Cardiac muscle cell (in vitro differentiated cells and primary cell): Measurements from ENCODE around the gene FFAR2. TPM values are rescaled to one million over a fixed set of nuclear protein-coding genes. Genes with fewer than 3 reads are reported as not detected.
"Not testable (repeated sequence)": the region's sequence is repeated elsewhere in the genome, so short reads cannot be mapped to it uniquely, and the experiment has no call there.

Experiments
- DNase-seq, 2 donors: peaks; one replicate each; pipeline versions ENCODE4 v3.0.0 to v3.0.0-alpha.2; 2010 to 2017; ENCODE audit warnings: low read depth in 1 of 2, low spot score in 1 of 2
- H3K27ac ChIP-seq: fragments of 200-600 bp; sonication (generic); 2 replicates; pipeline ENCODE4 v1.5.1; 2016
- H3K27me3 ChIP-seq: fragments of 200-600 bp; sonication (generic); 2 replicates; pipeline ENCODE4 v1.6.0; 2016; ENCODE audit warnings: control low read depth
- H3K36me3 ChIP-seq: fragments of 200-600 bp; sonication (generic); 2 replicates; pipeline ENCODE4 v1.5.1; 2016; ENCODE audit warnings: control low read depth
- H3K4me1 ChIP-seq: fragments of 200-600 bp; sonication (generic); 2 replicates; pipeline ENCODE4 v1.8.1; 2017; ENCODE audit warnings: low read depth, mild to moderate bottlenecking, mixed run types
- H3K4me3 ChIP-seq: fragments of 200-600 bp; sonication (generic); 2 replicates; pipeline ENCODE4 v1.5.1; 2016; ENCODE audit warnings: mild to moderate bottlenecking
- H3K9me3 ChIP-seq: fragments of 200-600 bp; sonication (generic); 2 replicates; pipeline ENCODE4 v1.5.1; 2017; ENCODE audit warnings: low read depth, mild to moderate bottlenecking, control low read depth
- polyA plus RNA-seq: library from polyadenylated mRNA; unstranded; fragments of >200 nt; fragmentation: Nextera tagmentation; extraction: Ambion mirVana; gene quantifications from 2 replicates; pipeline ENCODE4 v1.2.1, GENCODE V29; 2016
- total RNA-seq: library from RNA; depleted of rRNA; stranded (reverse); fragments of >200 nt; gene quantifications from 2 replicates; pipeline ENCODE4 v1.2.3, GENCODE V29; 2016
- TF ChIP-seq, protein P1 (sequence below): IDR thresholded peaks from 2 replicates; pipeline ENCODE4 v1.5.1; 2012; ENCODE audit warnings: low read depth, mild to moderate bottlenecking, low read length

FFAR2 gene
- total and polyA plus RNA-seq, 2 experiments from 2014 or later: not detected

DNA sequence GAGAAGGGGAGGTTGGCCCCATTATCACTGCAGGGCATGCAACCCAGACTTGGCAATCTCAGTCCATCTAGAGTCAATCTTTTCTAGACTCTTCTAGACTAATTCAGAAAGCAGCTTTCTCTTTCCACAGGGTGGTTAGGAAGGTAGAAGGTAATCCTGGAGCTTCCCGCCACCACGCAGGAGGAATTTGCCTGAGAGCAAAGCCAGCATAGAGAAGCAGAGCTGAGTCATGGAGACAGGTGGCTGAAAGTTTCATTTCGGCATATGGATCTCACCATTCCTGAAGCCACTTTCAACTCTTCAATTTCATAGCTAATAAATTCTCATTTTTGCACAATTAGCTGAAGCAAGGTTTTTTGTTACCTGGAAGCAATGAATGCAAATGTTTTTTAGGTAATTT is 29.0 kb upstream of the FFAR2 start:
- no peak overlapping the region for H3K4me3 ChIP-seq
- TF ChIP-seq, protein P1, sequence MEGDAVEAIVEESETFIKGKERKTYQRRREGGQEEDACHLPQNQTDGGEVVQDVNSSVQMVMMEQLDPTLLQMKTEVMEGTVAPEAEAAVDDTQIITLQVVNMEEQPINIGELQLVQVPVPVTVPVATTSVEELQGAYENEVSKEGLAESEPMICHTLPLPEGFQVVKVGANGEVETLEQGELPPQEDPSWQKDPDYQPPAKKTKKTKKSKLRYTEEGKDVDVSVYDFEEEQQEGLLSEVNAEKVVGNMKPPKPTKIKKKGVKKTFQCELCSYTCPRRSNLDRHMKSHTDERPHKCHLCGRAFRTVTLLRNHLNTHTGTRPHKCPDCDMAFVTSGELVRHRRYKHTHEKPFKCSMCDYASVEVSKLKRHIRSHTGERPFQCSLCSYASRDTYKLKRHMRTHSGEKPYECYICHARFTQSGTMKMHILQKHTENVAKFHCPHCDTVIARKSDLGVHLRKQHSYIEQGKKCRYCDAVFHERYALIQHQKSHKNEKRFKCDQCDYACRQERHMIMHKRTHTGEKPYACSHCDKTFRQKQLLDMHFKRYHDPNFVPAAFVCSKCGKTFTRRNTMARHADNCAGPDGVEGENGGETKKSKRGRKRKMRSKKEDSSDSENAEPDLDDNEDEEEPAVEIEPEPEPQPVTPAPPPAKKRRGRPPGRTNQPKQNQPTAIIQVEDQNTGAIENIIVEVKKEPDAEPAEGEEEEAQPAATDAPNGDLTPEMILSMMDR: no peak
- H3K4me1 ChIP-seq: no peaks in the 10 kb centered on the region
- H3K9me3 ChIP-seq: no peaks in the 10 kb centered on the region
- H3K27me3 ChIP-seq: peaks cover 9% of the 10 kb centered on the region
- no peak overlapping the region for H3K27ac ChIP-seq
- DNase-seq: no peak
- H3K36me3 ChIP-seq: no peaks in the 10 kb centered on the region

DNA sequence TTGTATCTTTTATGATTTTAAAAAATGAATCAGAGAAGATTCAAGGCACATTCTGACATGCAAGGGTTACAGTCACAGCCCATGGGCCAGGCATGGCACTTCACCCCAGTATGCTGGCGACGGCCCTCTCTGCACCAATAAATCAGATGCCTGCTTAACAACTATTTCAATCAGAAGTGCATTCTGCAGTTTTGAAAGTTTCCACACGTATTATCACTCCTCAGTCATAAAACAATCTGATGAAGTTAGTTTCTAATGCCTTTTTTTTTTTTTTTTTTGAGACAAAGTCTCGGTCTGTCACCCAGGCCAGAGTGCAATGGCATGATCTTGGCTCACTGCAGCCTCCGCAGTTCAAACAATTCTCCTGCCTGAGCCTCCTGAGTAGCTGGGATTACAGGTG is 28.3 kb upstream of the FFAR2 start:
- H3K36me3 ChIP-seq: no peaks in the 10 kb centered on the region
- peaks cover 8% of the 10 kb centered on the region for H3K27me3 ChIP-seq
- no peak for DNase-seq
- H3K27ac ChIP-seq: no peak overlapping the region
- no peaks in the 10 kb centered on the region for H3K9me3 ChIP-seq
- TF ChIP-seq, protein P1: no peak
- H3K4me3 ChIP-seq: no peak overlapping the region
- no peaks in the 10 kb centered on the region for H3K4me1 ChIP-seq

DNA sequence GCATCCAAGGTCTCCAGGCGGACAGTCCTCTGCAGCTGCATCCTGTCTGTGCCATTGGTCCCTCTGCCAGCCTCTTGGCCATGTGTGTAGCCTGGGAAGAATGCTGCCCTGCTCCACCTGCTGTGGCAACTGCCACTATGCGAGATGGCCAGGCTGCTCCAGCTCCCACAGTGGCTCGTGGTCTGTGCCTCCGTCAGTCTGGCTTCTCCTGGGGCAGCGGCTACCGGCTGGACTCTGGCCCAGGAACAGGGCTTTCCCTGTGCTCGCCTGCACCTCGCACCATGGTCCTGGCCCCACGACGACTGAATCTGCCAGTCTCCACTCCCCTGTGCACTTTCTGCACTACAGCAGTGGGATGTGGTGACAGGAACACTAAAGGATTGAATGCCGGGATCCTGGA is 26.7 kb upstream of the FFAR2 start:
- H3K36me3 ChIP-seq: no peaks in the 10 kb centered on the region
- H3K4me3 ChIP-seq: no peak overlapping the region
- TF ChIP-seq, protein P1: no peak
- H3K9me3 ChIP-seq: no peaks in the 10 kb centered on the region
- H3K4me1 ChIP-seq: no peaks in the 10 kb centered on the region
- no peak for DNase-seq
- H3K27me3 ChIP-seq: peaks cover 7% of the 10 kb centered on the region
- no peak overlapping the region for H3K27ac ChIP-seq

DNA sequence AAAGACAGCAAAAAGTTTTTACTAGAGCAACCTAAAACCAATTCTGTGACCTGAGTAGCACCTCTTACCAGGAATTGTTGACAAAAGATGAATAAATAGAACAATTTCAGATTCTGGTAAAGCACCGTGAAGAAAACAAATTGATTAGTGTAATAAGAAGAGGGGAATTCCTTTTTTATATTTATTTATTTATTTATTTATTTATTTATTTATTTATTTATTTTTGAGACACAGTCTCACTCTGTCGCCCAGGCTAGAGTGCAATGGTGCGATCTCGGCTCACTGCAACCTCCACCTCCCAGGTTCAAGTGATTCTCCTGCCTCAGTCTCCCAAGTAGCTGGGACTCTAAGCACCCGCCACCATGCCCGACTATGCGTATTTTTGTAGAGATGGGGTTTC is 24.7 kb upstream of the FFAR2 start:
- not testable (repeated sequence) for H3K27ac ChIP-seq, H3K4me1 ChIP-seq, H3K4me3 ChIP-seq, H3K9me3 ChIP-seq, DNase-seq, H3K27me3 ChIP-seq, H3K36me3 ChIP-seq

DNA sequence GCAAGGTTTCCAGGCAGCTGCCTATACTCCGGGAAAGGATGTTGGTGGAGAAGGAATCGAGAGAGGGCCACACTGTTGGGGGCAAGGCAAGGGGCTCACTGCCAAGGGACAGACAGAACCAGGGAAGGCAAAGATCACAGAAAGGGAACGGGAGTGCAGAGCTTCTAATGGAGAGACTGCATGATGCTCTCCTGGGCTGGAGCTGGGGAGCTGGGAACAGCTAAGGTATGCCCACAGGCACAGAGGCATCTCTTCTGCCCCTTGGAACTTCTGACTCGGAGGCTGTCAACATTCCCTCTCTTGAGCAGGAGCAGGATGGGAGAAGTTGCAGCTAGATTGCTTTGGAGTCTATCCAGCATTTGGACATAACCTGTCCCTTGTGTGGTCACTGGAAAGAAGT is 22.4 kb upstream of the FFAR2 start:
- H3K9me3 ChIP-seq: no peaks in the 10 kb centered on the region
- TF ChIP-seq, protein P1: no peak

DNA sequence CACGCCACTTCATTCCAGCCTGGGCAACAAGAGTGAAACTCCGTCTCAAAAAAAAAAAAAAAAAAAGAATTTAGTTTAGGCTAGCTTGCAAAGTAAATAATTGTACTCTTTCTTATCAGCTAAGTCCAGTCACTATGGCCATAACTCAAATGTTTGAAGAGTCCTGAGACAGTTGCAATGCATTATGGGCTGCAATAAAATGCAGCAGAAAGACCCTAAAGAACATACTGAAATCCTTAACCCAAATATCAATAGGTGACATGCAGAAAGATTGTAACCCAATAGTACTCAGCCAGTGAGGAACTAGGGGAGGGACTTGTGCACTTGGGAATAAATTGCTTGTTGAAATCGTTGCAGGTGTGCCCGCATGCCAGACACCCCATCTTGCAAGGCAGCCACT is 20.9 kb upstream of the FFAR2 start:
- DNase-seq: no peak
- H3K4me3 ChIP-seq: no peak overlapping the region
- TF ChIP-seq, protein P1: no peak

More for the DNA sequence above, 22.4 kb upstream of the FFAR2 start:
- H3K27me3 ChIP-seq: no peaks in the 10 kb centered on the region
- H3K4me1 ChIP-seq: no peaks in the 10 kb centered on the region
- no peak for DNase-seq
- H3K36me3 ChIP-seq: no peaks in the 10 kb centered on the region
- H3K4me3 ChIP-seq: no peak overlapping the region
- no peak overlapping the region for H3K27ac ChIP-seq

More for the DNA sequence above, 20.9 kb upstream of the FFAR2 start:
- Histone ChIP-seq H3K27me3 (no peaks in the 10 kb centered on the region), H3K27ac (no peak overlapping the region), H3K4me1 (no peaks in the 10 kb centered on the region), H3K36me3 (no peaks in the 10 kb centered on the region), H3K9me3 (no peaks in the 10 kb centered on the region)
